Upper lobe of right lung (tissue), 1 donor: Measurements from ENCODE around the gene ACTG2. TPM values are rescaled to one million over a fixed set of nuclear protein-coding genes. Genes with fewer than 3 reads are reported as not detected.

Source experiments
- ATAC-seq: fragments of 200-7000 bp; cut with Tn5 transposase; one replicate; pipeline ENCODE4 v1.9.1; 2020; ENCODE audit warnings: mild to moderate bottlenecking, moderate library complexity
- DNase-seq: peaks from one replicate; pipeline ENCODE4 v3.0.0-alpha.2; 2020
- H3K27ac ChIP-seq: fragments of 200-600 bp; one replicate; pipeline ENCODE4 v1.8.0; 2022
- H3K27me3 ChIP-seq: fragments of 200-600 bp; one replicate; pipeline ENCODE4 v1.8.0; 2022; ENCODE audit warnings: mild to moderate bottlenecking
- H3K36me3 ChIP-seq: fragments of 200-600 bp; one replicate; pipeline ENCODE4 v1.8.0; 2022
- H3K4me1 ChIP-seq: fragments of 200-600 bp; one replicate; pipeline ENCODE4 v1.8.0; 2022
- H3K4me3 ChIP-seq: fragments of 200-600 bp; one replicate; pipeline ENCODE4 v1.8.0; 2022; ENCODE audit warnings: mild to moderate bottlenecking
- H3K9me3 ChIP-seq: fragments of 200-600 bp; one replicate; pipeline ENCODE4 v1.8.0; 2022
- CTCF ChIP-seq: fragments of 200-600 bp; IDR thresholded peaks from one replicate; pipeline ENCODE4 v1.8.0; 2022; ENCODE audit warnings: antibody characterized with exemption
- intact Hi-C: fragments of 100-400 bp; cut with DNase I; formaldehyde crosslinking; loops from one replicate; pipeline ENCODE4 v1.11.0; 2022
- total RNA-seq: library from RNA; stranded (reverse); fragmentation: NEBNext Ultra II Directional; extraction: Animal tissue kit (Norgen Biotek cat#: 25700); gene quantifications from one replicate; pipeline ENCODE4 v1.2.1, GENCODE V29; 2021
- donor health status: DM: no; HTN: yes; CAD: no; lungs with severe emphysema.

The ACTG2 gene
- total RNA-seq, 1 donor from 2014 or later: 37.9 TPM

- Histone ChIP-seq H3K27me3 (no peaks in the 10 kb centered on the region), H3K36me3 (peaks cover 14% of the 10 kb centered on the region), H3K9me3 (no peaks in the 10 kb centered on the region), H3K4me1 (no peaks in the 10 kb centered on the region), H3K27ac (no peak overlapping the region), H3K4me3 (no peak overlapping the region)
- TF ChIP-seq CTCF: no peak
- ATAC-seq: no peak
- no peak for DNase-seq
- intact Hi-C loops: no loop called here
These were observed 70.7 kb downstream of the ACTG2 start for GRCh38 chr2:73963385-73964120.

GRCh38 chr2:73964223-73964622, 71.4 kb downstream of the ACTG2 start:
- ATAC-seq: no peak
- H3K27ac ChIP-seq: no peak overlapping the region
- intact Hi-C loops: no loop called here
- no peak for TF ChIP-seq CTCF
- H3K4me1 ChIP-seq: no peaks in the 10 kb centered on the region
- H3K9me3 ChIP-seq: no peaks in the 10 kb centered on the region
- H3K4me3 ChIP-seq: no peak overlapping the region
- H3K27me3 ChIP-seq: no peaks in the 10 kb centered on the region
- DNase-seq: no peak
- H3K36me3 ChIP-seq: peaks cover 8% of the 10 kb centered on the region

GRCh38 chr2:73965053-73965452, 72.2 kb downstream of the ACTG2 start:
- DNase-seq (no peak), ATAC-seq (no peak)
- Histone ChIP-seq H3K36me3 (no peaks in the 10 kb centered on the region), H3K9me3 (no peaks in the 10 kb centered on the region), H3K4me1 (peaks cover 6% of the 10 kb centered on the region), H3K27ac (no peak overlapping the region), H3K4me3 (no peak overlapping the region), H3K27me3 (no peaks in the 10 kb centered on the region)
- intact Hi-C loops: no loop called here
- TF ChIP-seq CTCF: no peak

- Histone ChIP-seq H3K4me3 (no peak overlapping the region), H3K27me3 (no peaks in the 10 kb centered on the region), H3K9me3 (no peaks in the 10 kb centered on the region), H3K4me1 (peaks cover 23% of the 10 kb centered on the region), H3K36me3 (no peaks in the 10 kb centered on the region), H3K27ac (no peak overlapping the region)
- ATAC-seq: no peak
- TF ChIP-seq CTCF: no peak
- DNase-seq: no peak
- intact Hi-C loops: no loop called here
These were observed 75.6 kb downstream of the ACTG2 start for GRCh38 chr2:73968357-73968937.

GRCh38 chr2:73969356-73969755, 76.5 kb downstream of the ACTG2 start:
- TF ChIP-seq CTCF: no peak
- Histone ChIP-seq H3K9me3 (no peaks in the 10 kb centered on the region), H3K27ac (no peak overlapping the region), H3K36me3 (no peaks in the 10 kb centered on the region), H3K4me3 (no peak overlapping the region), H3K4me1 (peaks cover 23% of the 10 kb centered on the region), H3K27me3 (no peaks in the 10 kb centered on the region)
- intact Hi-C loops: no loop called here
- ATAC-seq (no peak), DNase-seq (no peak)

Other genes with a start within 250 kb of the ACTG2 start
- 19.2 TPM for gene TPRKB, start 155.7 kb upstream of the ACTG2 start, total RNA-seq
- gene DUSP11, start 112.9 kb upstream of the ACTG2 start, total RNA-seq: 17.9 TPM
- not detected for gene C2orf78, start 108.8 kb upstream of the ACTG2 start, total RNA-seq
- gene STAMBP, start 64.0 kb upstream of the ACTG2 start, total RNA-seq: 29.9 TPM
- gene DGUOK, start 33.9 kb downstream of the ACTG2 start, total RNA-seq: 34.4 TPM
- 19.9 TPM for gene TET3, start 91.9 kb downstream of the ACTG2 start, total RNA-seq